Iris pigment epithelial cell (primary cell): ENCODE measurements around the gene CAMK2B.

Experiments
- DNase-seq: peaks from one replicate; pipeline ENCODE4 v3.0.0-alpha.2; 2011; ENCODE audit warnings: low read depth

CAMK2B gene

GRCh38 chr7:44229546-44230105, 95.8 kb downstream of the CAMK2B start:
- no peak for DNase-seq

- DNase-seq: no peak
Measured at GRCh38 chr7:44228571-44229350, 96.6 kb downstream of the CAMK2B start.

GRCh38 chr7:44227911-44228310, 97.5 kb downstream of the CAMK2B start:
- DNase-seq: no peak

- DNase-seq: no peak
Measured at GRCh38 chr7:44226396-44226753, 99.0 kb downstream of the CAMK2B start.

- no peak for DNase-seq
Measured at GRCh38 chr7:44225566-44226395, 99.6 kb downstream of the CAMK2B start.

GRCh38 chr7:44224974-44225565, 100.3 kb downstream of the CAMK2B start:
- no peak for DNase-seq

GRCh38 chr7:44224080-44224973, 101.1 kb downstream of the CAMK2B start:
- no peak for DNase-seq

GRCh38 chr7:44223362-44224079, 101.9 kb downstream of the CAMK2B start:
- DNase-seq: no peak

GRCh38 chr7:44222776-44223261, 102.6 kb downstream of the CAMK2B start:
- DNase-seq: no peak

GRCh38 chr7:44222074-44222473, 103.3 kb downstream of the CAMK2B start:
- no peak for DNase-seq

GRCh38 chr7:44221231-44221791, 104.1 kb downstream of the CAMK2B start:
- DNase-seq: no peak

GRCh38 chr7:44220358-44221112, 104.9 kb downstream of the CAMK2B start:
- DNase-seq: no peak

- DNase-seq: no peak
Measured at GRCh38 chr7:44220046-44220357, 105.4 kb downstream of the CAMK2B start.

- DNase-seq: no peak
Measured at GRCh38 chr7:44219371-44220045, 105.9 kb downstream of the CAMK2B start.

- no peak for DNase-seq
Measured at GRCh38 chr7:44218418-44219201, 106.8 kb downstream of the CAMK2B start.

- no peak for DNase-seq
Measured at GRCh38 chr7:44217852-44218402, 107.5 kb downstream of the CAMK2B start.

GRCh38 chr7:44217223-44217714, 108.1 kb downstream of the CAMK2B start:
- DNase-seq: no peak
